HPDE6-E6E7 (cell line): Measurements from ENCODE around the gene TMEM18.
"Not testable (repeated sequence)": the region's sequence is repeated elsewhere in the genome, so short reads cannot be mapped to it uniquely, and the experiment has no call there.

ENCODE experiments used
- DNase-seq: peaks from one replicate; pipeline ENCODE4 v3.0.0; 2011; ENCODE audit warnings: missing footprints; ENCODE audit errors: extremely low spot score

TMEM18 gene

DNA sequence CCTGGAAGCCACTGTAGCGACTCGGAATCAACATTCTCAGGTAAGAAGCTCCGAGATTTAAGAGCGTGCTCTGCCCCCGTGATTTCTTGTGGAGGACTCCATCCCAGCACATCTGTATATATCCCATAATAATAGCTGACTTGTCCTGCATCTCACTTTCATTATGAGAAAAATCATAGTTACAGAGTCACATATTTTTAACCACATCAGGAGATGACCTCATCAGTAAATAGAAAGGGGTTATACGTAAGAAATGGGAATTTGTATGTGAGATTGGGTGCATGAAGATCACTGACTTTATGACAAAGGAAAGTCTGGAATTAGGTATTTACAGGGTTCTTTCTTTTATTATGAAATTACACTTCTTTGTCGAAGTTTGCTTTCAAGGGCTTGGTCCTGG lies 16.4 kb upstream of the TMEM18 start:
- no peak for DNase-seq

DNA sequence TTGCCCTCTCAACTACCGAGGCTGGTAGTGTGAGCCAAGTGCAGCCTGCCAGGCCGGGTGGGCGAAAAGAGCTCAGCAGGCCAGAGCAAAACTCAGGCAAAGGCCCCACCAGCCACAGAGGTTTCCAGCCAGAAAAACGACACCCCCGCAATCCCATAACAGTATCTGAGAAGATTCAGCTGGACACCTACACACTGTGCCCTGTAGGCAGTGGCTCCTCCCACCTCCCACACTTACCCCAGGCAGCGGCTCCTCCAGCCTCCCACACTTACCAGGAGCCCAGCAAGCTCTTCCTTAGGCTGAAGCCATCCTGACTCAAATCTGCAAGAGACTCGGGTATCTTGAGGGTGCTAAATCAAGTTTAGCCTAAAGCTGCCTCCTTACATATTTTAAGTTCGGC lies 15.6 kb upstream of the TMEM18 start:
- no peak for DNase-seq

DNA sequence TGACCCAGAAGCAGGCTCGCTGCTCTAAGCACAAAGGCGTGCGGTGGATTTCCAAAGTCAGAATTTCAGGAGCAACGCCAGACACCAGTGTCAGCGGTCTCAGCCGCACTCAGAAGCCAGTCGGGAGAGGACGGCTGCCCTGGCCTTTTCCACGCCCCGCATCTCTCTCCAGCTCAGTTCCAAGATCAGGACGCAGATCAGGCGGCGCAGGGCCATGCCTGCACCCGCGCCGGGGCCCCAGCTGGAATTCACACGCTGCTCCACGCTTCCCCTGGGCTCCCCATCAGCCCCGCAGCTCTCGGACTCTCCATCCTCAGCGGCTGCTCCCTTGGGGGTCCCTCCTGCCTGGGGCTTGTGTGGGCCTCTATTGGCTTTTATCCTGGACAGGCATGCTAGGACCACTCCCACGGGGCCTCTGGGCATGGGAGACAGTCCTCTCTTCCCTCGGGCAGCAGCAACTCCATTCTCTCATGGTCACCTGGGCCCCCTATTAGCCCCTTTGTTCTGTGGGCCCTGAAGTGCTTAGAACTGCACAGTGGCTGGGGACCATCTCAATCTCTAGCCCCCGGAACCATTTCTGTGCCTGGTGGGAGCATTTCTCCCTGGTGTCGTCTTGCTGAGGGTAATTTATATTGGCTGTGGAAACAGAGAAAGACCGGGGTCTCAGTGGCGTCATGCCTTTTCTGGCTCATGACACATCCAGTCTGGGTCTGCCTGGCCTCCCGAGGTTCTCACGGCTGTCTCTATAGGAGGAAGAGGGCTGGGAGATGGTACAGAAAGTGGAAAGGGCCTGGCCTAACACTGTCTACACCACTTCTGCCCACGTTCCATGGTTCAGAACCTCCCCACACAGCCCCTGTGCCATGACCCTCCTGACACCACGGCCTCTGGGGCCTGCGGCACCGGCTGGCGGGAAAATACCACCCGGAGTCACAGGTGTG lies 14.9 kb upstream of the TMEM18 start:
- DNase-seq: no peak

DNA sequence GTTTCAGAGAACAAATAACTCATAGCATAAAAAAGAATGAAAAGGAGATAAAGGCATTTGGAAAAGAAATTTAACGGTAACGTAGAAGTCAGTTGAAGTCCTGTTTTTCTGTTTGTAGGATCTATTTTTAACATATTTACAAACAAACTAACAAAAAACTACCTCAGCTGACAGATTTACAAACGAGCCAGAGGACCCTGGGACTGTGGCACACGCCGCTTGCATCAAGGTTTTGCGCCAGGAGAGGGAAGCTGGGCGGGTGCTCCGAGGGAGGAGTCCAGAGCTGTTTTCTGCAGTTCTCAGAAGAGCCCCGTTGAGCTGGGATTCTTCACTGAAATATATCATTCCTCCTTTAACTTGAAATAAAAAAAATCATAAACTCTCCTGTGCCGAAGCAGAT lies 13.6 kb upstream of the TMEM18 start:
- no peak for DNase-seq

DNA sequence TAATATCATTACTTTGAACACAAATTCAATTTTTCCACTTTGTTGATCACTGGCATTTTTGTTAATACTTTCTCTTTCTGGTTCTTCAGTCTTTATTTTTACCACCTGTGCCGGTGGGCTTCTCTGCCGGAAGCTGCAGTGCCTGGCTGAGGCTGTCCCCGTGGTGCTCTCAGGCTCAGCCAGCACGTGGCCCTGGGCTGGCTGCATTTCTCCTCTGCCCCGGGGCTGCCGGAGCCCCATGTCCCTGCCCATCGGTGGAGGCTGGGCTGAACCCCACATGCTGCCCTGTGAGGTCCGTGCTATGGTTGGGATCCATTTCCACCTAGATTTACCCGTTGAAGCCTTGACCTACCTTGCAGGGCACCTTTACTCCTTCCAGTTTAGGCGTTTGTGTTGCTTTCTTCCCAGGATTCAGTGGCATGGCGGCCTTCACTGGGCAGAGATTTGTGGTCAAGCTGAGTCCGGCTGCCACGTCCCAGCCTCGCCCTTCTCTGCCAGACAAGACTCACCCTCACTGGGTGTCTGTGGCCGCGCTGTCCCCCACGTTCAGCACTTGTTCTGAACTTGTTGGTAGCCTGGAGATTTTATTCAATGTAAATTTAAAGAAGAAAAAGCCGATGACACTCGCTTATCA lies 12.8 kb upstream of the TMEM18 start:
- no peak for DNase-seq

DNA sequence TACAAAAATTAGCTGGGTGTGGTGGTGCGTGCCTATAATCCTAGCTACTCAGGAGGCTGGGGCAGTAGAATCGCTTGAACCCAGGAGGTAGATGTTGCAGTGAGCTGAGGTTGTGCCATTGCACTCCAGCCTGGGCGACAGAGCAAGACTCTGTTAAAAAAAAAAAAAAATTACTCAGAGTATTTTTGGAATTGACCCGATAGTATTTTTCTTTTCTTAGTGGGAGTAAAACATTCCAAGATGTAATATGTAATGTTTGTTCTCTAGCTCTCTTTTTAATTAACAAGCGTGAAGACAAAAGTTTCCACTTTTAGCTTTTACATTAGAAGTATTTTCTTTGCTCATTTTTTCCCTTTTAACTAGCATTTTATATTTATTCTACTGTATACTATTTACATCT lies 12.0 kb upstream of the TMEM18 start:
- no peak for DNase-seq

DNA sequence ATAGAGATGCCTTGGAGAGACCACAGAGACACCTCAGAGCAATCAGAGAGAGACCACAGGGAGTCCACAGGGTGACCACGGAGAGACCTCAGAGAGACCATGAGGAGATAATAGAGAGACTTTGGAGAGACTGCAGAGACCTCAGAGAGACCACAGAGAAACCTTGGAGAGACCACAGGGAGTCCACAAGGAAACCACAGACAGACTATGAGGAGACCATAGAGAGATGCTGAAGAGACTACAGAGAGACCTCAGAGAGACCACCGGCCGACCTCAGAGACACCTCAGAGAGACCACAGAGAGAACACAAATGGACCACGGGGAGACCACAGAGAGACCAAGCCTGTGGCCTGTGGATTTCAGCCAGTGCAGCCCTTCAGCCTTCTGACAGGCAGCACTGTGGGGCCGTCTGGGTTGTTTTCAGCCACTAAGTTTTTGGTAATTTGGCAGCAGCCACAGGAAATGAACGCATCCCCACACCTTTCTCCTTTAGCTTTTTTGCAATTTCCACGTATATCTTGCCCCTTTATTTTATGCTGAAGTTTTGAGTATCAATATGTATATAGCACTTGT lies 11.4 kb upstream of the TMEM18 start:
- DNase-seq: no peak

DNA sequence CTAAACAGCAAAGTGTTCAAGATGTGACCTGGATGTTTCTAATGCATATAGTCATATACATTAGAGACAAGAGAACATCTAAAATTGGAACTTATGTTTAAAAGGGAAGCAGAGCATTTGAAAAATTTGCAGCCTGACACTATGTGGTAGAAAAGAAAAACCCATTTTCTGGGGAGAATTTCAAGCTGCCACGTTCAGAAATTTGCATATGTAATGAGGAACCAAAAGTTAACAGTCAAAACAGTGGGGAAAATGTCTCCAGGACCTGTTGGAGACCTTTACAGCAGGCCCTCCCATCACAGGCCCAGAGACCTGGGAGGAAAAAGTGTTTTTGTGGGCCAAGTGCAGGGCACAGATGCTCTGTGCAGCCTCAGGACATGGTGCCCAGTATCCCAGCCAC lies 8.2 kb upstream of the TMEM18 start:
- no peak for DNase-seq

DNA sequence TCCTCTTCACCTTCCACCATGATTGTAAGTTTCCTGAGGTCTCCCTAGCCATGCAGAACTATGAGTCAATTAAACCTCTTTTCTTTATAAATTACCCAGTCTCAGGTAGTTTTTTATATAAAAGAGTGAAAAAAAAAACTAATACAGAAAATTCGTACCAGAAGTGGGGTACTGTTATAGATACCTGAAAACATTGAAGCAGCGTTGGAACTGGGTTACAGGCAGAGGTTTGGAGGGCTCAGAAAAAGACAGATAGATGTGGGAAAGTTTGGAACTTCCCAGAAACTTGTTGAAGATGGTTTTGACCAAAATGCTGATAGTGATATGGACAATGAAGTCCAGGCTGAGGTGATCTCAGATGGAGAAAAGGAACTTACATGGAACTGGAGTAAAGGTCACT lies 7.7 kb upstream of the TMEM18 start:
- DNase-seq: not testable (repeated sequence)

DNA sequence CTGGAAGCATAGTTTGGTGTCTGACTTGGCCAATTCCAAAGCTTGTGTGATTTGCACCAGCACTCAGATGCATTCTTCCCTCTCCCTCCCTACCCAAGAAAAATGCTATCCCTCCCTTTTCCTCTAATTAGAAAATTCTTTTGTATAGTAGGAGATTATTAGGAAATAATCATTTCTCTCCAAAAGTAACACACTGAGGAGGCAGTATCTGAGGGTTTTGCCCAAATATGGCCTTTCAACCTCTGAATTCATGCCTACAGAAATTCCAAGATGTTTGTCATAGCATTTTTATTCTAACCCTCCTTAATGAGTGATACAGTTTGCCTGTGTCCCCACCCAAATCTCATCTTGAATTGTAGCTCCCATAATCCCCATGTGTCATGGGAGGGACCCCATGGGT lies 5.0 kb upstream of the TMEM18 start:
- DNase-seq: no peak

DNA sequence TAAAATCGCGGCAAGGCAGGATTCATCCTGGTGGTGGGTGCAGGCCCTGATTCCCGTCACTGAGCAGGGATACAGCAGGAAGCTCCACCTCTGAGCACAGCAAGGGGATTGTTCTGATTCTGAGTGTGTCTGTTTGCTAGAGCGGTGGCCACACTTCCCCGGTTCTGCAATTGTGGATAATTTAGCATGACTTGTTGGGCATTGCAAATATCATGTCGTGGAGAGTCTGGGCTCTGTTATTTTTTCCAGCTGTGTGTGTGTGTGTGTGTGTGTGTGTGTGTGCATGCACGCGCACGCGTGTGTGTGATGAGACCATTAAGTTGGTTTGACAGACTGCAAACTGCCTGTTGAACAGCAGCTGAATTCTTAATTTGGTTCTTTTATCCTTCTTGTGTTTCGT lies 4.1 kb upstream of the TMEM18 start:
- DNase-seq: no peak

DNA sequence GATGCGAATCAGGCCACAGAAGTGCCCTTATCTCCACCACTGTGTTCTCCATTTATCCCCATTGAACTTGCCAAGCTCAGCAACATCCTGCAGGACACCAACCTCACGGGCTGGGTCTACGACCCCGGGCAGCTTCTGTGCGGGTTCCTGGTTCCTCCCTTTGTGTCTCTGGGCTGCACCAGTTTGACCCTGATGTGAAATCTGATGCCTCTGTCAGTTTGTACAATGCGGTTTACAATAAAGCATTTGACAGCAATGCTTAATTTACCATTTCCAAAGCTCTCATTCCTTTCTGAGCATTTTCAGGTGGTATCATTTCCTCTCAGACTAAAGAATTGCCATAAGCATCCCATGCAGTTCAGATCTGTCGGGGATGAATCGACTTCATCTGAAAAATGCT lies 3.3 kb upstream of the TMEM18 start:
- no peak for DNase-seq

DNA sequence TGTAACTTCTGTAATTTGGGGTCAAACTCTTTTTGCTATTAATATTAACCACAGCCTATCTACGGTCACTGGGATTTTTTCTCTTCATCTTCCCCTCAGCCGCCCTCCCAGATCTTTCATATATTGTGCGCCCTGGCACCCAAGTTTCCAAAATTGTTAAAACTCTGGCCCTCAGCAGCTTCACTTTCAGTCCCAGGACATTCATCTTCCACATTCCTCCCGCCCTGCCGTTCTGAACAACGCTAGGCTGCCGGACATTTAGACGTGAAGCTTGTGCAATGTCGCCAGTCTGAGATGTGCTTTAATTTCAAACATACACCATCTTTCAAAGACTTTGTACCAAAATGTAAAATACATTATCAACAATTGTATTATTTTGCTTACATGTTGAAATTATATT lies 1.8 kb upstream of the TMEM18 start:
- no peak for DNase-seq

DNA sequence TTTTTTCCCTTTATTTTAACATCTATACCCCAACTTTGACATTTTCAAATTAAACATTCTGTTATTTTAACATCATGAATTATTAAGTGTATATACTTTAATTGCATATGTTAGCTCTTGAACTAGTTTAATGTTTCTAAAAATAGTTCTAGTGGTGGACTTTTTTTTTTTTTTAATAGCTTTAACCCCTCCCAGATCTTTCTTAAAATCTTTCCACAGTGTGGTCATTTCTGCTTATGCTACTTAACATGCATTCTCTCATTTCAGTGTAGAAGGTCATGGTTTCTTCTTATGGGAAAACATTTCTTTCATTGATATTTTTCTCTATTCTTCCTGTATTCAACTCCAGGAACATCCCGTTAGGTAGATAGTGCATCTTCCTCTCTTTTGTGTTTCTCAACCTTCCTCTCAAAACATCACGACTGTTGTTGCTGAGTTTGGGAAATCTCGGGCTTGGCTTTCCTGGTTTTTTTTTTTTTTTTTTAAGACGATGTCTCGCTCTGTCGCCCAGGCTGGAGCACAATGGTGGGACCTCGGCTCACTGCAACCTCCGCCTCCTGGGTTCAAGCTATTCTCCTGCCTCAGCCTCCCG lies 849 bp upstream of the TMEM18 start:
- no peak for DNase-seq

DNA sequence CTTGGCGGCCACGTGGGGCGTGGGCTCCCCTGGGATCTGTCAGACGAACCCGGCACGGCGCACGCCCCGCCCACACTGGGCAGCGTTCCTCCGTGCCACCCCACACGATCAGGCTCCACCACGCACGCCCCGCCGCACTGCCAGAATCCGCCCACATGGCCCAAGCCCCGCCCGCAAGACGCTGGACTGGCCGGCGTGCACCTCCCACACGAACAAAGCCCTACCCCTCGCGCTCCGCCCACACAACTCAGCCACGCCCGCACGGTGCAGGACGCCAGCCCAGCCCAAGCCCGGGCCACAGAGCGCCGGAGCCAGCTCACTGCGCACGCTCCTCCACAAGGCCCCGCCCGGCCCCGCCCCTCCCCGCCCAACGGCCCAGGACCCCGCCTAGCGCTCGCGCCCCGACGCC lies 555 bp downstream of the TMEM18 start:
- peak; percentile 88 for DNase-seq

DNA sequence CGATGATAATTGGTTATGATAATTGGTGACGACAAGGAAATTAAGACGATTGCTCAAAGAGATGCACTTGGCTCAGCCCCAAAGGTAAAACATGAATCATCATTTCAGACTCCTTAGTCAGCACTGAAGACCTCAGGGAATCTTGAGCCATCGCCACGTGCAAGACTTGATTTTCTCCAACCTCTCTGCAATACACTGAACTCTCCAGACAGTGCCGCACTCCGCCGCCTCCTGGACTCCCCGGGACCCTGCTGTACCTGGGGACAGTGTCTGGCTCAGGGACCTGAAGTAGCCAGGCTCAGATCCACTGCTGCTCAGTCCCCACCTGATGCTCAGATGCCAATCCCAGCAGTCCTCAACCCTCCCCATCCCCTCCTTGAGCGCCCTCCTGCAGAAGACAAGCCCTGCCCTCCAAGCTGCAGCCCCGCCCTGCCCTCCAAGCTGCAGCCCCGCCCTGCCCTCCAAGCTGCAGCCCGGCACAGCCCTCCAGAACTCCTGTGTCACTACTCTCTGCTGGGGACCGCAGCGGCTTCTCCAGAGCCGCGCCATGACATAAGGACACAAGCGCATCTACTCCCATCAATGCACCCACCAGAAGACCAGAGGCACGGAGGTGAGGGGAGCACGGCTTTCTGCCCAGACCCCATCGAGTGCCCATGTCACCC lies 1.1 kb downstream of the TMEM18 start:
- peak; percentile 33 for DNase-seq

DNA sequence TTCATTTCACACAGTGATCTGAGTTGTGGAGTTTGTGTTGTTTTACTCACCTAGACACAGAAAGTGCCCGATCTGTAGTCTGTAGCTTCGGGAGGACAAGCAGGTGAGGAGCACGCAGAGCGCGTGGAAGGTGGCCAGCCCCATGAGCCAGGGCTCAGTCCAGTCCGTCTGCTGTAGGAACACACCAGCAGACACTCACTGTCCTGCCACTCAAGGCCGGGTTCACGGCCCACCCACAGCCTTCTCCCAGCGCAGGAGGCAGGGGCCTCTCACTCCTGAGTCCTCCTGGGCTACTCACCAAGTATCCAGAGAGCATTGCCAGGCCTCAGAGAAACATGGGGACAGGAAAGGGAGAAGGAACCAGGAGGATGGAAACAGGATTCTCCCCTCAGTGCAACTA lies 1.7 kb downstream of the TMEM18 start:
- no peak for DNase-seq

DNA sequence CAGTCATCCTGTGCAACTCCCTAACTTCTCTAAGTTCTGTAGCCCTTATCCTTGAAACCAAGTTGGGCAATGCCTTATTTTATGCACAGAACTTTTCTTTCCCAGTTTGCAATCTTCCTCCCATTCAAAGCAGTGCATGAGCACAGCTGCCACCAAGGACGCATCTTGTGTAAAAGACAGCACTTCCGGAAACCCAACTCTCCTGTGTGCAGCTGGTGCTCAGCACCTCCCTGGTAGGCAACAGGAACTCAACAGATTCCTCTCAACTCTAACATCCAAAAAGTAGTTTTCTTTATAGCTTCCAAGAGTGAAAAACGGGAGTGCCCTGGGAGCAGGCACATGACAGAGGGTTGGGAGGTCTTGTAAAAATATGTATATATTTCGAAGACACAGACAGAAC lies 2.2 kb downstream of the TMEM18 start:
- DNase-seq: no peak

DNA sequence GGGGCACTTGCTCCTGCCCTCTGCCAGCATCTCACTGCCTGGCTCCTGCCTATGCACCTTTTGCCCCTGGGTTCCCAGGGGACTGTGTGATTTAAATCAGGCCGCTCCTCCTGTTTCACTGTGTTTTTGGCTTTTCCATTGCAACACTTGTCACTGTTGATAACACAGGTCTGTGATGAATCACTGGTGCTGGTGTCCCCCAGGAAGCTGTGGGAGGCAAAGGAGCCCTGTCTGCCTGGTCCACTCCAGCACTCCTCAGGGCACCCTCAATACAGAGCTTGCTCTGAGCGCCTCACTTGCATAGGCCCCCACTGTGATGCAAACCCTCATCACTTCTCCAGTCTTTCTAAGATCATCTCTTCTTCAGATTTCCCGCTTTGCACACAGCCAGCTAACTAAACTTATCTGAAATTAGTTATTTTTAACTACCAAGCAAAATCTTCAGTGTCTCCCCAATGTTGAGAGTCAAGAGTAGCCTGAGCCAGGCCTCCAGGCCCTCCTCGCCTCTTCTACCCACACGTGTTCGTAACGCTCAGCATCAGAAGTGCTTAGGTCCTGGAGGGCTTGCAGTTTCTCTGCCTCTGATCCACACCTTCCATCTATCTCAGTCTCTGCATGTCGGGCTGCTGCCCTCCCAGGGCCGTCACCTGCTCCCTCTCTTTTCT lies 2.8 kb downstream of the TMEM18 start:
- DNase-seq: no peak

DNA sequence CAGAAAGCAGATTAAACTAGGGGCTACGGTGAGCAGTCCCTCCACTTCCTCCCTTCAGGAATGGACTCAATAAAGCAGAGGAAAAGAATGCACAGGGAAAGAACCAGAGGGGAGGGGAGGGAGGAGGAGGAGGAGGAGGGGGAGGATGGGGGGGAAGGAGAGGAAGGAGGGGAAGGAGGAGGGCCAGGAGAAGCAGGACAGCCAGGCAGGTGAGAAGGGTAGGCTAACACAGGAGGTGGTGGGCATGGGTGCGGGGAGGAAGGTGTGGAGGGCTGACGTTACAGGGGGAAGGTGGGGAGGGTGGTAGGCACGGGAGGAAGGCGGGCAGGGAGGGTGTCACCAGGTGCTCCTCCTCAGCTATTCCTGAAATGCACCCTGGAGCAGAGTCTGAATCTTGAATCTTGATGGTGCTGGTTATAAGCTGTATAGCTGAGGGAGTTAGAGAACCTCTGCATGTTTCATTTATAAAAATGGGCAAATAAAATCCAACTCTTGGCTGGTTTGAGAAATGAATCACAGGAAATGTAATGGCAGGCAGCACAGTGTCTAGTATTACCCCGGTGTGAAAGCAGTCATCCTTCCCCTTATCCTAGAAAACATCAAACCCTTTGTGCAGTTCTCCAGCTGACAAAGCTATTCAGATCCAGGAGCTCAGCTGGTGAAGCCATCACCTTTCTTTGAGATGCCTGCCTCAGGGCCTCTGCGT lies 3.4 kb downstream of the TMEM18 start:
- DNase-seq: no peak

DNA sequence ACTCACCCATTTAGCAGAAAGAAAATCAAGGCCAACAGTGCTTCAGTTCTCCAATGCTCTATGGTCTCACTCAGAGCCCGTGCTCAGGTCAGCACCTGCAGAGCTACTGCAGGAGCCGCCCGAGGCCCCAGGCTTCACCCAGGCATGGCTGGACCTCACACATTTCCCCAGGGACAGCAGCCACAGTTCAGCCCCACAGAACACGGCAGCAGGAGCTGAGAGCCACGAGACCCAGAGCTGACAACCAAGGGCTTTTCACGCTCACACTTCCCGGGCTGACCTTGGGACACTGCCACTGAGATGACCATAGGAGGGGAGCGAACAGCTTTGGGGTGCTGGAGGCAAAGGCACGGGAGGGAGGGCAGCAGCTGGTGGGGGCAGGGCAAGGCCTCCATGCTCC lies 4.2 kb downstream of the TMEM18 start:
- DNase-seq: no peak
